ENCODE results near the gene COL21A1.

The COL21A1 gene

DNA sequence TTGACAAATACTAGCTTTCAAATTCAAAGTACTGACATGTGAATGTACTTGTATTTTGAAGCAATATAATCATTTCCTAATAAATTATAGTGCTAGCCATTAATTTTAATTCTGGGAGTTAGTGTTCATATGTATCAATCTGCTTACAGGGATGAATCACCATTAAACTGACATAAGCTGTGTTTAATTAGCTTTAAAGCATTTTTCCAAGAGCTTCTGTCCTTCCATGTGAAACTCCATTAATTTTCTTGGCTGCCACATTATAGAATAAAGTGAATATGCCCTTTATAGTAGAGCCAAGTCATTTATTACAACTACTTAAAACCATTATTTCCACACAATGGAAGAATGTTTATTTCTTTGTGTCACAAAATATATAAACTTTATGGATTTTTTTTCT is 150.8 kb downstream of the COL21A1 start:
- Histone ChIP-seq H3K4me2 (no peak overlapping the region), H2AFZ (ENCODE audit: low read depth) (no peak overlapping the region), H3K9ac (no peak overlapping the region), H4K20me1 (ENCODE audit: insufficient read depth) (no peaks in the 10 kb centered on the region), H3K36me3 (ENCODE audit: insufficient read depth) (no peaks in the 10 kb centered on the region), H3K79me2 (ENCODE audit: insufficient read depth, low read depth) (no peaks in the 10 kb centered on the region), H3K27me3 (ENCODE audit: insufficient read depth, low read depth) (no peaks in the 10 kb centered on the region), H3K27ac (no peak overlapping the region), H3K4me3 (IDR thresholded peaks at IDR 0.05; ENCODE audit: insufficient read depth, low read depth, low read length) (no peak overlapping the region), H3K4me1 (ENCODE audit: low read depth, poor library complexity, severe bottlenecking) (no peaks in the 10 kb centered on the region)
- TF ChIP-seq, protein P1, sequence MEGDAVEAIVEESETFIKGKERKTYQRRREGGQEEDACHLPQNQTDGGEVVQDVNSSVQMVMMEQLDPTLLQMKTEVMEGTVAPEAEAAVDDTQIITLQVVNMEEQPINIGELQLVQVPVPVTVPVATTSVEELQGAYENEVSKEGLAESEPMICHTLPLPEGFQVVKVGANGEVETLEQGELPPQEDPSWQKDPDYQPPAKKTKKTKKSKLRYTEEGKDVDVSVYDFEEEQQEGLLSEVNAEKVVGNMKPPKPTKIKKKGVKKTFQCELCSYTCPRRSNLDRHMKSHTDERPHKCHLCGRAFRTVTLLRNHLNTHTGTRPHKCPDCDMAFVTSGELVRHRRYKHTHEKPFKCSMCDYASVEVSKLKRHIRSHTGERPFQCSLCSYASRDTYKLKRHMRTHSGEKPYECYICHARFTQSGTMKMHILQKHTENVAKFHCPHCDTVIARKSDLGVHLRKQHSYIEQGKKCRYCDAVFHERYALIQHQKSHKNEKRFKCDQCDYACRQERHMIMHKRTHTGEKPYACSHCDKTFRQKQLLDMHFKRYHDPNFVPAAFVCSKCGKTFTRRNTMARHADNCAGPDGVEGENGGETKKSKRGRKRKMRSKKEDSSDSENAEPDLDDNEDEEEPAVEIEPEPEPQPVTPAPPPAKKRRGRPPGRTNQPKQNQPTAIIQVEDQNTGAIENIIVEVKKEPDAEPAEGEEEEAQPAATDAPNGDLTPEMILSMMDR (conservative IDR thresholded peaks at IDR 0.05; ENCODE audit: low read depth, low read length) = no peak

DNA sequence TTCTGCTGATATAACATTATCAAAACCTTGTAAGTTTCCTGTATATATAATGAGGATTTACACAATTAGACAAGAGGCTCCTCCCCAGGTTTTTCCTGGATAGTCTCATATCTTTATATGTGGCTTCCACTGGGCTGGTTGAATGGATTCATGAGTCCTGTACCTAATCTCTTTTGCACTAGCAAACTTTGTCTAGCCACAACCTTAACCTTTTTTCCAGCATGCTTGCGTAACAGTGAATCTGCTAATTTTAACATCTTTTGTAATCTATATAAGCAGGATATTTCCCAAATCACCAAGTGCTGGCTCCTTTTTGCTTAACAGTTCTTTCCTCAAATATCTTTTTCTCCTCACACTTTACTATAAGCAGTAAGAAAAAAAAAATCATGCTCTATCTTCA is 153.6 kb downstream of the COL21A1 start:
- no peaks in the 10 kb centered on the region for H3K79me2 ChIP-seq (ENCODE audit: insufficient read depth, low read depth)
- H4K20me1 ChIP-seq (ENCODE audit: insufficient read depth) = no peaks in the 10 kb centered on the region
- no peaks in the 10 kb centered on the region for H3K4me1 ChIP-seq (ENCODE audit: low read depth, poor library complexity, severe bottlenecking)
- TF ChIP-seq, protein P1 (conservative IDR thresholded peaks at IDR 0.05; ENCODE audit: low read depth, low read length) = no peak
- no peaks in the 10 kb centered on the region for H3K36me3 ChIP-seq (ENCODE audit: insufficient read depth)
- H2AFZ ChIP-seq (ENCODE audit: low read depth) = no peak overlapping the region
- no peaks in the 10 kb centered on the region for H3K27me3 ChIP-seq (ENCODE audit: insufficient read depth, low read depth)
- H3K4me3 ChIP-seq (IDR thresholded peaks at IDR 0.05; ENCODE audit: insufficient read depth, low read depth, low read length) = no peak overlapping the region
- no peak overlapping the region for H3K9ac ChIP-seq
- H3K4me2 ChIP-seq = no peak overlapping the region
- H3K27ac ChIP-seq = no peak overlapping the region

DNA sequence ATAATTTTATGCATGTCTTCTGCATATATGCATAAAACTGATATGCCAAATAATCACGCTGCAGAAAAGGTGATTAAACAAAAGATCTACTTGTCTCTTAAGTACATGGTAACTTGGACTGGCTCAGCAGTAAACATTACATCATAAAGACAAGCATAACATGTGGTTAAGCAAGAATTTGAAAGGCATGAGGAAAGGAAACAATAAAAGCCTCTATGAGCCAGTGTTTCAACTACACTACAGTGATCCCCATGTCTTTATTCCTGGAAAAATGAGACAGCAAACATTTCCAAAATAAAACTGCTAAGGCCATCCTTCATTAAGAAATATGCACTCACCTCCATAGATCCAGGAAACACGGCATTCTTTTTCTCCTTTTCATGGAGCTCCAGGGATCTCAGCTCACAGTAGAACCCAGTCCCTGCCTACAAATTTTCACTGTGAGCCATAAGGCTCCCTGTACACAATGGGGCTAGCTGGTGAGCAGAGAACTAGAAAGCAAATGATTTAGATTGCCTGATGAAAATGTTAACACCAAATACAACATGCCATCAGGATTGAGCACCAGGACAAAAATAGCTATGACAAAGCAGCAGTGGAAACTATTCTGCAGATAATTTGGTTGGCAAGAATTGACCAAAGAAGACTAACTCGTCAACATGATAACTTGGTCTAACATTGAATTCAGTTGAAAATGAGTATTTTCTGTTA is 156.1 kb downstream of the COL21A1 start:
- H3K4me1 ChIP-seq (ENCODE audit: low read depth, poor library complexity, severe bottlenecking) = no peaks in the 10 kb centered on the region
- H2AFZ ChIP-seq (ENCODE audit: low read depth) = no peak overlapping the region
- H3K4me3 ChIP-seq (IDR thresholded peaks at IDR 0.05; ENCODE audit: insufficient read depth, low read depth, low read length) = no peak overlapping the region
- no peaks in the 10 kb centered on the region for H3K79me2 ChIP-seq (ENCODE audit: insufficient read depth, low read depth)
- no peaks in the 10 kb centered on the region for H4K20me1 ChIP-seq (ENCODE audit: insufficient read depth)
- no peak overlapping the region for H3K9ac ChIP-seq
- TF ChIP-seq, protein P1 (conservative IDR thresholded peaks at IDR 0.05; ENCODE audit: low read depth, low read length) = no peak
- H3K27ac ChIP-seq = no peak overlapping the region
- no peak overlapping the region for H3K4me2 ChIP-seq
- H3K27me3 ChIP-seq (ENCODE audit: insufficient read depth, low read depth) = no peaks in the 10 kb centered on the region
- H3K36me3 ChIP-seq (ENCODE audit: insufficient read depth) = no peaks in the 10 kb centered on the region

DNA sequence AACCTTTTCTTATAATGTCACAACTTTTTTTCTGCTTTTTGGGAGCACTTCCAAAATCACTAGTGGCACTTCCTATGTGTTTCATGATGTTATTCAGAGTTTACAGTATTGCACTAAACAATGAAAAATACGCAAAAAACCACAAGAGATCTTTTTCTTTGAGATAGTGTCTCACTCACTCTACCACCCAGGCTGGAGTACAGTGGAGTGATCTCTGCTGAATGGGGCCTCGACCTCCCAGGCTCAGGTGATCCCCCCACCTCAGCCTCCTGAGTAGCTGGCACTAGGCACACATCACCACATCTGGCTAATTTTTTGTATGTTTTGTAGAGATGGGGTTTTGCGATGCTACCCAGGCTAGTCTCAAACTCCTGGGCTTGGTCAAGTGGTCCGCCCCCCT is 158.7 kb downstream of the COL21A1 start:
- Histone ChIP-seq H2AFZ (ENCODE audit: low read depth) (no peak overlapping the region), H3K27ac (no peak overlapping the region), H3K9ac (no peak overlapping the region), H3K36me3 (ENCODE audit: insufficient read depth) (no peaks in the 10 kb centered on the region), H3K4me1 (ENCODE audit: low read depth, poor library complexity, severe bottlenecking) (no peaks in the 10 kb centered on the region), H4K20me1 (ENCODE audit: insufficient read depth) (no peaks in the 10 kb centered on the region), H3K4me3 (IDR thresholded peaks at IDR 0.05; ENCODE audit: insufficient read depth, low read depth, low read length) (no peak overlapping the region), H3K4me2 (no peak overlapping the region), H3K79me2 (ENCODE audit: insufficient read depth, low read depth) (no peaks in the 10 kb centered on the region), H3K27me3 (ENCODE audit: insufficient read depth, low read depth) (no peaks in the 10 kb centered on the region)
- TF ChIP-seq, protein P1 (conservative IDR thresholded peaks at IDR 0.05; ENCODE audit: low read depth, low read length) = no peak

Measured in KMS-11 (cell line).